Activated naive CD4-positive, alpha-beta T cell treated with anti-CD3 and anti-CD28 coated beads, Interleukin-2, amount 10 ng/mL, durations not matched to agents 7 days and 5 days (primary cell): ENCODE data around the gene SNCA.

Source experiments
- CTCF ChIA-PET: fragments of 350-600 bp; sonication (Branson Sonifier 250); formaldehyde crosslinking; loops from one replicate; lab custom pipeline; 2021; ENCODE audit warnings: antibody characterized with exemption; lab: Charles Lee
- DNase-seq: peaks from one replicate; pipeline ENCODE4 v3.0.0-alpha.2; 2020
- H3K27ac Mint-ChIP-seq: one replicate; pipeline ENCODE4 v1.8.0; 2021; ENCODE audit warnings: mild to moderate bottlenecking, moderate library complexity, mixed read lengths
- H3K27me3 Mint-ChIP-seq: one replicate; pipeline ENCODE4 v1.8.0; 2021; ENCODE audit warnings: mild to moderate bottlenecking, mixed read lengths
- H3K36me3 Mint-ChIP-seq: one replicate; pipeline ENCODE4 v1.8.0; 2021; ENCODE audit warnings: mixed read lengths
- H3K4me1 Mint-ChIP-seq: one replicate; pipeline ENCODE4 v1.8.0; 2021; ENCODE audit warnings: mixed read lengths
- H3K4me3 Mint-ChIP-seq: one replicate; pipeline ENCODE4 v1.8.0; 2021; ENCODE audit warnings: mild to moderate bottlenecking, moderate library complexity, mixed read lengths
- H3K9me3 Mint-ChIP-seq: one replicate; pipeline ENCODE4 v1.8.0; 2021; ENCODE audit warnings: mixed read lengths

Gene SNCA

GRCh38 chr4:89722517-89722916, 114.4 kb downstream of the SNCA start:
- no peak overlapping the region for H3K4me3 Mint-ChIP-seq
- H3K27ac Mint-ChIP-seq = no peak overlapping the region
- DNase-seq = no peak
- H3K36me3 Mint-ChIP-seq = no peaks in the 10 kb centered on the region
- H3K27me3 Mint-ChIP-seq = peaks cover 4% of the 10 kb centered on the region
- no peaks in the 10 kb centered on the region for H3K9me3 Mint-ChIP-seq
- H3K4me1 Mint-ChIP-seq = peaks cover 3% of the 10 kb centered on the region
- CTCF ChIA-PET = no interaction called here

- peaks cover 11% of the 10 kb centered on the region for H3K4me1 Mint-ChIP-seq
Measured at GRCh38 chr4:89720981-89721380, 116.0 kb downstream of the SNCA start.

GRCh38 chr4:89719536-89720090, 117.3 kb downstream of the SNCA start:
- CTCF ChIA-PET = no interaction called here
- Mint-ChIP-seq H3K9me3 (no peaks in the 10 kb centered on the region), H3K4me3 (no peak overlapping the region), H3K27ac (no peak overlapping the region), H3K4me1 (peaks cover 11% of the 10 kb centered on the region), H3K27me3 (peaks cover 4% of the 10 kb centered on the region), H3K36me3 (no peaks in the 10 kb centered on the region)
- no peak for DNase-seq

More at GRCh38 chr4:89720981-89721380, 116.0 kb downstream of the SNCA start:
- no peaks in the 10 kb centered on the region for H3K36me3 Mint-ChIP-seq
- peaks cover 4% of the 10 kb centered on the region for H3K27me3 Mint-ChIP-seq
- H3K9me3 Mint-ChIP-seq = no peaks in the 10 kb centered on the region
- H3K4me3 Mint-ChIP-seq = no peak overlapping the region
- DNase-seq = no peak
- CTCF ChIA-PET = no interaction called here
- no peak overlapping the region for H3K27ac Mint-ChIP-seq

- Mint-ChIP-seq H3K9me3 (no peaks in the 10 kb centered on the region), H3K27me3 (no peaks in the 10 kb centered on the region), H3K4me3 (no peak overlapping the region), H3K4me1 (peaks cover 11% of the 10 kb centered on the region), H3K36me3 (no peaks in the 10 kb centered on the region), H3K27ac (no peak overlapping the region)
- CTCF ChIA-PET = no interaction called here
- no peak for DNase-seq
Measured at GRCh38 chr4:89716893-89717292, 120.1 kb downstream of the SNCA start.

GRCh38 chr4:89715631-89716030, 121.3 kb downstream of the SNCA start:
- CTCF ChIA-PET = no interaction called here
- H3K9me3 Mint-ChIP-seq = no peaks in the 10 kb centered on the region
- no peak overlapping the region for H3K27ac Mint-ChIP-seq
- H3K27me3 Mint-ChIP-seq = no peaks in the 10 kb centered on the region
- H3K4me1 Mint-ChIP-seq = peaks cover 11% of the 10 kb centered on the region
- no peak overlapping the region for H3K4me3 Mint-ChIP-seq
- no peak for DNase-seq
- no peaks in the 10 kb centered on the region for H3K36me3 Mint-ChIP-seq

- no peaks in the 10 kb centered on the region for H3K36me3 Mint-ChIP-seq
- peaks cover 16% of the 10 kb centered on the region for H3K4me1 Mint-ChIP-seq
Measured at GRCh38 chr4:89712827-89713226, 124.1 kb downstream of the SNCA start.

GRCh38 chr4:89712141-89712540, 124.8 kb downstream of the SNCA start:
- no peak for DNase-seq
- Mint-ChIP-seq H3K27me3 (no peaks in the 10 kb centered on the region), H3K9me3 (no peaks in the 10 kb centered on the region), H3K4me3 (no peak overlapping the region), H3K27ac (no peak overlapping the region), H3K4me1 (peaks cover 16% of the 10 kb centered on the region), H3K36me3 (no peaks in the 10 kb centered on the region)
- CTCF ChIA-PET = no interaction called here

More at GRCh38 chr4:89712827-89713226, 124.1 kb downstream of the SNCA start:
- H3K9me3 Mint-ChIP-seq = no peaks in the 10 kb centered on the region
- DNase-seq = no peak
- CTCF ChIA-PET = interaction anchor here (1.2 kb wide), 1 partner anchor 11 kb away, joined by 4 read pairs; no protein-coding TSS in a partner anchor
- no peaks in the 10 kb centered on the region for H3K27me3 Mint-ChIP-seq
- no peak overlapping the region for H3K27ac Mint-ChIP-seq
- no peak overlapping the region for H3K4me3 Mint-ChIP-seq

- H3K4me1 Mint-ChIP-seq = peaks cover 10% of the 10 kb centered on the region
- no peak for DNase-seq
- H3K27ac Mint-ChIP-seq = no peak overlapping the region
- no peaks in the 10 kb centered on the region for H3K9me3 Mint-ChIP-seq
- CTCF ChIA-PET = no interaction called here
- H3K36me3 Mint-ChIP-seq = no peaks in the 10 kb centered on the region
- no peak overlapping the region for H3K4me3 Mint-ChIP-seq
- H3K27me3 Mint-ChIP-seq = no peaks in the 10 kb centered on the region
Measured at GRCh38 chr4:89708903-89709421, 128.0 kb downstream of the SNCA start.

- no peak overlapping the region for H3K4me3 Mint-ChIP-seq
- H3K9me3 Mint-ChIP-seq = no peaks in the 10 kb centered on the region
- H3K4me1 Mint-ChIP-seq = peaks cover 10% of the 10 kb centered on the region
- H3K27me3 Mint-ChIP-seq = no peaks in the 10 kb centered on the region
- no peaks in the 10 kb centered on the region for H3K36me3 Mint-ChIP-seq
- H3K27ac Mint-ChIP-seq = no peak overlapping the region
- no peak for DNase-seq
- CTCF ChIA-PET = no interaction called here
Measured at GRCh38 chr4:89707467-89707866, 129.5 kb downstream of the SNCA start.

- Mint-ChIP-seq H3K4me3 (no peak overlapping the region), H3K4me1 (peaks cover 10% of the 10 kb centered on the region), H3K36me3 (no peaks in the 10 kb centered on the region), H3K9me3 (no peaks in the 10 kb centered on the region), H3K27ac (no peak overlapping the region), H3K27me3 (no peaks in the 10 kb centered on the region)
- CTCF ChIA-PET = no interaction called here
- no peak for DNase-seq
Measured at GRCh38 chr4:89704651-89705395, 132.1 kb downstream of the SNCA start.

- no peaks in the 10 kb centered on the region for H3K27me3 Mint-ChIP-seq
- DNase-seq = no peak
- H3K36me3 Mint-ChIP-seq = no peaks in the 10 kb centered on the region
- no peaks in the 10 kb centered on the region for H3K9me3 Mint-ChIP-seq
- CTCF ChIA-PET = no interaction called here
- H3K4me1 Mint-ChIP-seq = peaks cover 8% of the 10 kb centered on the region
- no peak overlapping the region for H3K4me3 Mint-ChIP-seq
- H3K27ac Mint-ChIP-seq = peak overlapping the region; percentile 3
Measured at GRCh38 chr4:89703829-89704590, 133.0 kb downstream of the SNCA start.

GRCh38 chr4:89700766-89701423, 136.1 kb downstream of the SNCA start:
- Mint-ChIP-seq H3K36me3 (no peaks in the 10 kb centered on the region), H3K27ac (no peak overlapping the region), H3K27me3 (no peaks in the 10 kb centered on the region), H3K4me1 (no peaks in the 10 kb centered on the region), H3K9me3 (no peaks in the 10 kb centered on the region), H3K4me3 (no peak overlapping the region)
- CTCF ChIA-PET = interaction anchor here (0.6 kb wide), 2 partner anchors 214 to 808 kb away, joined by 3 read pairs; no protein-coding TSS in a partner anchor
- DNase-seq = no peak

- no peak overlapping the region for H3K4me3 Mint-ChIP-seq
- CTCF ChIA-PET = no interaction called here
Measured at GRCh38 chr4:89685690-89686089, 151.3 kb downstream of the SNCA start.

GRCh38 chr4:89685277-89685676, 151.7 kb downstream of the SNCA start:
- CTCF ChIA-PET = no interaction called here
- Mint-ChIP-seq H3K4me1 (peaks cover 14% of the 10 kb centered on the region), H3K36me3 (no peaks in the 10 kb centered on the region), H3K4me3 (no peak overlapping the region), H3K9me3 (peaks cover 2% of the 10 kb centered on the region), H3K27ac (no peak overlapping the region), H3K27me3 (peaks cover 10% of the 10 kb centered on the region)
- no peak for DNase-seq

More at GRCh38 chr4:89685690-89686089, 151.3 kb downstream of the SNCA start:
- Mint-ChIP-seq H3K27me3 (peaks cover 10% of the 10 kb centered on the region), H3K4me1 (peaks cover 14% of the 10 kb centered on the region), H3K27ac (no peak overlapping the region), H3K36me3 (no peaks in the 10 kb centered on the region), H3K9me3 (peaks cover 2% of the 10 kb centered on the region)
- DNase-seq = no peak
